HG02642 (cell line): ENCODE measurements around the gene TM9SF2.
A peak's percentile ranks its signal among the peaks of the same experiment; 100 is the strongest.

ENCODE experiments used
- ATAC-seq: cut with Tn5 transposase; IDR thresholded peaks from one replicate; pipeline ENCODE4 v1.9.1; 2021; ENCODE audit warnings: mild to moderate bottlenecking; ENCODE audit not compliant: unreplicated experiment, poor library complexity

TM9SF2 gene

GRCh38 chr13:99575376-99576120 lies 74.3 kb downstream of the TM9SF2 start:
- ATAC-seq = no peak

DNA sequence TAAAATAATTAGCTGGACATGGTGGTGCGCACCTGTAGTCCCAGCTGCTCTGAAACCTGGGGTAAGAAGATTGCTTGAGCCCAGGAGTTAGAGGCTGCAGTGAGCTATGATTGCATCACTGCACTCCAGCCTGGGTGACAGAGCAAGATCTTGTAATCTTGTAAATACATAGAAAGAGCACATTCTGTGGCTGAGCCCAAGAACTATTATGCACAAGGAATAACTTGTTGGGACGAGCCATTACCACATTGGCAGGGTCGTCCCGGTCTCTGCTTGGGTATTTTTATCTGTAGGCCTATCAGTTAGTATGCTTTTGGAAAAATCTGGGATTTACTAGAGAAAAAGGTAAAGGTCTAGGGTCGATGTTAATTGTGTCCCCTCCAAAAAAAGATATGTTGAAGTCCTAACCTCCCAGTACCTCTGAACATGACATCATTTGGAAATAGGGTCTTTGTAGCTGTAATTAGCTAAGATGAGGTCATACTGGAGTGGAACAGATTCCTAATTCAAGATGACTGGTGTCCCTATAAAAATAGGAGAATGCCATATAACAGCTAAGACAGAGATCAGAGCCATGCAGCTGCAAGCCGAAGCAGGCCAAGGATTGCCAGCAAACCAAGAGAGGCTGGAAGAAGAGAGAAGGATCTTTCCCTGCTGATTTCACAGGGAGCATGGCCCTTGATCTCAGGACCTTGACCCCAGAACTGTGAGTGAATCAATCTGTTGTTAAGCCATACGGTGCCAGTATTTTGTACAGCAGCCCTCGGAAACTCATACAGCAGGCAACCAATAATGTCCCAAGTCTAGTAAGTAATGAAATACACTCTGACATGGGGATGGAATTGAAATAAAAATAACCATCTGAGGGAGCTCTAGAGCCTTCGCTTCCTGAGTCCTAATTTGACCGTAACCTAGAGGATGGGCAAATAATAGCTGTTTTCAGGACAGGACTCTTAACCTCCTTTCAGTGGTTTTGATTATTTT lies 77.0 kb downstream of the TM9SF2 start:
- no peak for ATAC-seq

GRCh38 chr13:99580500-99581268 lies 79.4 kb downstream of the TM9SF2 start:
- no peak for ATAC-seq

GRCh38 chr13:99582511-99582910 lies 81.2 kb downstream of the TM9SF2 start:
- ATAC-seq = no peak

- ATAC-seq = no peak
These were observed 84.3 kb downstream of the TM9SF2 start for GRCh38 chr13:99585609-99586008.

GRCh38 chr13:99587021-99587420 lies 85.7 kb downstream of the TM9SF2 start:
- ATAC-seq = no peak

DNA sequence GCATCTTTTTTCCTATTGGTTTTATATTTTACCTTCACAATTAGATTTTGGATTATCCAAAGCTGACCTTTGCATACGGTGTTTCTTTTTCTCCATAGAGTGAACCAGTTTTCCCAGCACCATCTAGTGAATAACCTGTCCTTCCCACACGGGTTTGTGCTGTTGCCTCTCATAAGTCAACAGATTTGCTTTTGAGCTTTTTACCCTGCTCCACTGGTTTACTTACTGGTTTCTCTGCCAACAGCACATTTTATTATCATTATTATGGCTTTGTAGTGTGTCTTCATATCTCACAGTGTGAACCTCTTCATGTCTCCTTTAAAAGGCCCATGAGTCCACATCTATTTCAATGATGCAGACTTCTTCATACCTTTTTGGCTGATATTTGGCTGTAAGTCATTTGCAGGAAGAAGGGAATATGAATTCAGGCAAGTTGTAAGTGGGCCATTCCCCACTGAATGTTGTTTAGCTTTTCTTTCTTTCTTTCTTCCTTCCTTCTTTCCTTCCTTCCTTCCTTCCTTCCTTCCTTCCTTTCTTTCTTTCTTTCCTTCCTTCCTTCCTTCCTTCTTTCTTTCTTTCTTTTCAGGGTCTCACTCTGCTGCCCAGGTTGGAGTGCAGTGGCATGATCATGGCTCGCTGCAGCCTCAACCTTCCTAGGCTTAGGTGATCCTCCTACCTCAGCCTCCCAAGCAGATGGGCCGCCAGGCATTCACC lies 86.8 kb downstream of the TM9SF2 start:
- ATAC-seq = no peak

DNA sequence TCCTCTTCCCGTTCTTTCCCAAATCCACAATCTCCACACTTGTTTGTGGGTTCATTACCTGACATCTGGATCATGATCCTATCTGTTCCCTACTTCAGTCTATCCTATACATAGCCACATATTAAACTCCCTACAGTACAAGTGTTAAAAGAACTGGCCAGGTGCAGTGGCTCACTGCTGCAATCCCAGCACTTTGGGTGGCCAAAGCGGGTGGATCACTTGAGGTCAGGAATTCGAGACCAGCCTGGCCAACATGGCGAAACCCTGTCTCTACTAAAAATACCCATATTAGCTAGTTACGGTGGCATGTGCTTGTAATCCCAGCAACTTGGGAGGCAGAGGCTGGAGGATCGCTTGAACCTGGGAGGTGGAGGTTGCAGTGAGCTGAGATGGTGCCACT lies 88.3 kb downstream of the TM9SF2 start:
- ATAC-seq = no peak

DNA sequence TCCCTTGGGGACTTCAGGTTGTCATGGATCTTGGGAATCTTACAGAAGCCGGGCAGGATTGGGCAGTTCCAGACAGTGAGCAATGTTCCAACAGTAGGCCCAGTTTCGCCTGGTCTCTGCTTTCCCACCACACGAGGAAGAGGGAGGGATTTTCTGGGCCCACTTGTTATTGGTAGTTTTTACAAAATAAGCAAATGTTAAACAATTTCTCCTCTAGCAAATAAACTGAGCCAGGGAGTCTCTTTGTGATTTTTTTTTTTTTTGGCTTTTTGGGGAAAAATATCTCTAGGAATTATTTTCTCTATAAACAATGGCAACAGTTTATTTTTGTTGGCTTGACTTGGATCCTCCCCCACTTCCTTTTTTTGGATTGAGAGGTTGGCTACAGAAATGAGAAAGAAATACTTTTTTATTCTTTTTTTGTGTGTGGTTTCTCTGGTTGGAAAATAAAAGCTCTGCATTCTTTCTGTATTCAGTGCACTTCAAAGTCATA lies 89.3 kb downstream of the TM9SF2 start:
- no peak for ATAC-seq

DNA sequence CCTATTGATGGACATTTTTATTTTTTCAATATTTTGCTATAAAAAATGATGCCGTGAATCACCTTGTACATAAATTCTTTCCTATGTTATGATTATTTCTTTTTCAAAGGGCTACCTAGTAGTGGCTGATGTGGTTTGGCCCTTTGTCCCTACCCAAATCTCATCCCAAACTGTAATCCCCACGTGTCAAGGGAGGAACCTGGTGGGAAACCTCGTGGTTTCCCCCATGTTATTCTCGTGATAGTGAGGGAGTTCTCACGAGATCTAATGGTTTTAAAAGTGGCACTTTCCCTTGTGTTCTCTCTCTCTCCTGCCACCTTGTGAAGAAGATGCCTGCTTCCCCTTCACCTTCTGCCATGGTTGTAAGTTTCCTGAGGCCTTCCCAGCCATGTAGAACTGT lies 94.9 kb downstream of the TM9SF2 start:
- ATAC-seq = no peak

DNA sequence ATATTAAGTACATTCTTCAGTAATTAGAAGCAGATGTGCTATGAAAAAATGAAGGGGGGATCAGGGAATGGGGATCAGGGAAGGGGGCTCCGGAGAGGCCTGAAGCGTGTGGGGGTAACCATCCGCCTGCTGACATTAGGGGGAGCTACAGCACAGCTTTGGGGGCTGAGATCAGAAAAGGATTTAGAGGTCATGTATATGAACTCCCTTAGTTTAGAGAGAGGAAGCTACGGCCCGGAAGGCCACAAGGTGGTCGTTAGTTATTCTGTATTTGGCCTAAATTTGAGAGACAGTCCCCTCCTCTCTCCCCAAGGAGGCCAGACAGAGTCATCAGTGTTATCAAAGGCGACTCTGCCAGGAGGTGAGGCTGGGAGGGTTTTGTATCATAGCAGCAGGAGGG lies 99.0 kb downstream of the TM9SF2 start:
- ATAC-seq = no peak

- ATAC-seq = no peak
These were observed 100.3 kb downstream of the TM9SF2 start for GRCh38 chr13:99601535-99601934.

- no peak for ATAC-seq
These were observed 103.4 kb downstream of the TM9SF2 start for GRCh38 chr13:99604636-99605035.

GRCh38 chr13:99605420-99606323 lies 104.4 kb downstream of the TM9SF2 start:
- peak; percentile 68 for ATAC-seq

DNA sequence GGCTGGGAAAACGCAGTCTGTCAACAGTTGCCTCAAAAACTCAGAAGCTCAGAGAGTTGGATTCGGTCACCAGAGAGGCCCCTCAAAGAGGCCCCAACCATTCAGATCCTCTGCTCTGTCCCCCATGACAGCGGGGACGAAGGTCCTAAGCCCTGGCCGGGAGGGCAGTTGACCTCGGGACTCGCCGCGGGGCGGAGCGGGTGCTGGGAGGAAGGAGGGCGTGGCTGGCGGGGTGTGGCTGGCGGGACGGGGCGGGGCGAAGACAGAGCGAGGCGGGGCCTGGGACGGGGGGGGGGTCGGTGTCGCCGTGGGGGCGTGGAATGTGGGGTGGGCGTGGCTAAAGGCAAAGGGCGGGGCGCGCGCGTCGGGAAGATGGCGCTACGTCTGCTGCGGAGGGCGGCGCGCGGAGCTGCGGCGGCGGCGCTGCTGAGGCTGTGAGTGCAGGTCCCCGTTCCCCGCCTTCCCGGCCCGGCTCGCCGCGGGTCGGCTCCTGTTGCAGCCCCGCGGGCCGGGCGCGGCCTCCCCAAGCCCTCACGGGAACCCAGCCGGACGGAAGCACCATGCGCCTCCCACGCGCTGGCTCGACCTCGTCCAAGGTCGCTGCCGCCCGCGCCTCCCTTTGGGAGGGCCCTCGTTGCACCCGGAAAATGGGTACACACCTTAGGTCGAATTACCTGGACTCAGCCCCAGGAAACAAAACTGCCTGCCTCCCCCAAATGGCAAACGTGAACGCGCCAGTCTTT lies 105.2 kb downstream of the TM9SF2 start, which contains the start of gene CLYBL:
CLYBL (plus strand) TSS at position 367 of the 743 bp plus-strand sequence.
- ATAC-seq = peak; percentile 88

DNA sequence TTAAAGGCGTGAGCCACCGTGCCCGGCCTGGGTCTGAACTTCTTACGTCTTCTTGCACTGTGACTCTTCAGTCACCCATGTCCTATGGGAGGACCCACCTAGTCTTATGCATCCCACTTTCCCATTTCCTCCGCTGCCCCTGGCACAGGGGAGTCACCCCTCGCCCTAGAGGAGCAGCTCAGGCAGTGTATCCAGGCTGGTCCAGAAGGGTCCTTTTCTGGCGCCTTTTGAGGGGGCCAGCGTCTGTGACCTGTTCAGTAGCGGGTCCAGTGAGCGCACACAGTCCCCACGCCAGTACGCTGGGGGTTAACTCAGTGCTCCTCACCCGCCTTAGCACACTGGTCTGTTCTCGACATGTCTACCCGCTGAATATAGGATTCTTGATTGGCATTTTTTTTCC lies 107.1 kb downstream of the TM9SF2 start:
- ATAC-seq = no peak

- ATAC-seq = no peak
These were observed 109.5 kb downstream of the TM9SF2 start for GRCh38 chr13:99610702-99611289.
